ENCODE data around the gene BHMT. TPM values are rescaled to one million over a fixed set of nuclear protein-coding genes. Genes with fewer than 3 reads are reported as not detected.

The BHMT gene
- total RNA-seq, 2 experiments from 2014 or later, result not detected

DNA sequence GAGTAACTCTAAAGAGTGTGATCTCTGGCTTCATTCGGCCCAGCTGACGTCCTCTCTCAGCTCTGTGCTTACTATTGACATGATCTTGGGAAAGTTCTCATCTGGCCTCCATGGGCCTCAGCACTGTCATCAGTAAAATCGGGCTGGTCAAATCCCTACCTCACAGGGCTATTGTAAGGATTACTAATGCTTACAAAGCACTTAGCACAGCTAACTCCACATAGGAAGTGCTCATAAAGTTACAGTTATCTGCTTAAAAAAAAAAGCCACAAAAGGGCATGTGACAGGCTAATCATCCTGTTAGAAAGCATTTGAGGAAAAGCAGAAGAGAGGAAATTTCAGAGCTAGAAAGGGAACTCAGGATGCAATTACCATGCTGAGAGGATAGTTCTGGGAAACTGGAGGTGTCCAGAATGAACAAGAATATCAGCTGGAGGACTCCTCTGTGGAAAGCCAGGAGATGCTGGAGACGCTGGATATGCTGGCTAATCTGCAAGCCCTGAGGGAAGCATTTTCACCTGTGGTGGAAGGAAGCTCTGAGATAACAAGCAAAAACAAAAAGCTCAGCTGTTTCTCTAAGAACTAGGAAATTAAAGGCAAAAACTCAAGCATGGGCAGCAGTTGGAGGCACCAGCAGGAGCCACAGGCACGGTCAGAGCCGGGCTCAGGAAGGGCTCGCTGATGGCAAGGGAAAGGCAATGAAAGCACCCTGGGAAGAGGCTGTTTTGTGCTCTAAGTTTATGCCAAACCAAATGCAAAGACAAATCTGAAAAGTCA lies 4.4 kb upstream of the BHMT start:
- no peak overlapping the region for H3K4me3 Mint-ChIP-seq
- TF ChIP-seq, protein P1, sequence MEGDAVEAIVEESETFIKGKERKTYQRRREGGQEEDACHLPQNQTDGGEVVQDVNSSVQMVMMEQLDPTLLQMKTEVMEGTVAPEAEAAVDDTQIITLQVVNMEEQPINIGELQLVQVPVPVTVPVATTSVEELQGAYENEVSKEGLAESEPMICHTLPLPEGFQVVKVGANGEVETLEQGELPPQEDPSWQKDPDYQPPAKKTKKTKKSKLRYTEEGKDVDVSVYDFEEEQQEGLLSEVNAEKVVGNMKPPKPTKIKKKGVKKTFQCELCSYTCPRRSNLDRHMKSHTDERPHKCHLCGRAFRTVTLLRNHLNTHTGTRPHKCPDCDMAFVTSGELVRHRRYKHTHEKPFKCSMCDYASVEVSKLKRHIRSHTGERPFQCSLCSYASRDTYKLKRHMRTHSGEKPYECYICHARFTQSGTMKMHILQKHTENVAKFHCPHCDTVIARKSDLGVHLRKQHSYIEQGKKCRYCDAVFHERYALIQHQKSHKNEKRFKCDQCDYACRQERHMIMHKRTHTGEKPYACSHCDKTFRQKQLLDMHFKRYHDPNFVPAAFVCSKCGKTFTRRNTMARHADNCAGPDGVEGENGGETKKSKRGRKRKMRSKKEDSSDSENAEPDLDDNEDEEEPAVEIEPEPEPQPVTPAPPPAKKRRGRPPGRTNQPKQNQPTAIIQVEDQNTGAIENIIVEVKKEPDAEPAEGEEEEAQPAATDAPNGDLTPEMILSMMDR (IDR thresholded peaks at IDR 0.05), result no peak
- H3K36me3 Mint-ChIP-seq (ENCODE audit: low read depth), result no peaks in the 10 kb centered on the region
- Histone ChIP-seq H3K4me1 (ENCODE audit: insufficient read depth, low read length) (no peaks in the 10 kb centered on the region), H3K9me3 (ENCODE audit: control insufficient read depth in 1 of 2, insufficient read depth in 1 of 2, low read length in 2 of 2) (peaks cover 0 to 9% of the 10 kb centered on the region in 2 experiments), H3K27me3 (ENCODE audit: control insufficient read depth in 1 of 2, insufficient read depth in 2 of 2, low read length in 2 of 2) (peaks cover 24 to 50% of the 10 kb centered on the region in 2 experiments), H3K4me3 (ENCODE audit: low read length) (no peak overlapping the region), H3K36me3 (ENCODE audit: insufficient read depth, low read length) (no peaks in the 10 kb centered on the region), H3K27ac (ENCODE audit: low read depth in 1 of 2, low read length in 2 of 2) (no peak overlapping the region)
- CTCF ChIA-PET, result interaction anchor here (2.2 kb wide), 1 partner anchor 25 kb away, joined by 5 read pairs; no protein-coding TSS in a partner anchor
- DNase-seq (peak in 2 of 14 experiments; percentile 15 to 29), ATAC-seq (ENCODE audit: poor library complexity) (no peak)
- no peak overlapping the region for H3K27ac Mint-ChIP-seq
- H3K4me1 Mint-ChIP-seq (ENCODE audit: low read depth), result no peaks in the 10 kb centered on the region
- POLR2A ChIA-PET, result no interaction called here
- H3K9me3 Mint-ChIP-seq, result no peaks in the 10 kb centered on the region
- intact Hi-C loops (cut with DNase I, micrococcal nuclease), result loop anchor here in 1 of 2 experiments (5.0 kb wide), 1 partner anchor 130 kb away; no protein-coding TSS in a partner anchor
- peaks cover 79% of the 10 kb centered on the region for H3K27me3 Mint-ChIP-seq

- Mint-ChIP-seq H3K36me3 (ENCODE audit: low read depth) (no peaks in the 10 kb centered on the region), H3K4me1 (ENCODE audit: low read depth) (no peaks in the 10 kb centered on the region), H3K9me3 (no peaks in the 10 kb centered on the region), H3K27me3 (peaks cover 79% of the 10 kb centered on the region), H3K4me3 (no peak overlapping the region), H3K27ac (no peak overlapping the region)
- POLR2A ChIA-PET, result no interaction called here
- Histone ChIP-seq H3K27me3 (ENCODE audit: control insufficient read depth in 1 of 2, insufficient read depth in 2 of 2, low read length in 2 of 2) (peaks cover 32 to 58% of the 10 kb centered on the region in 2 experiments), H3K4me3 (ENCODE audit: low read length) (no peak overlapping the region), H3K27ac (ENCODE audit: low read depth in 1 of 2, low read length in 2 of 2) (no peak overlapping the region), H3K4me1 (ENCODE audit: insufficient read depth, low read length) (no peaks in the 10 kb centered on the region), H3K9me3 (ENCODE audit: control insufficient read depth in 1 of 2, insufficient read depth in 1 of 2, low read length in 2 of 2) (peaks cover 0 to 11% of the 10 kb centered on the region in 2 experiments), H3K36me3 (ENCODE audit: insufficient read depth, low read length) (no peaks in the 10 kb centered on the region)
- DNase-seq (no peak), ATAC-seq (ENCODE audit: poor library complexity) (no peak)
- CTCF ChIA-PET, result no interaction called here
- intact Hi-C loops (cut with DNase I, micrococcal nuclease), result loop anchor here in 1 of 2 experiments (5.0 kb wide), 1 partner anchor 131 kb away; no protein-coding TSS in a partner anchor
- TF ChIP-seq, protein P1 (IDR thresholded peaks at IDR 0.05), result no peak
Observed at GRCh38 chr5:79108086-79108485, 3.5 kb upstream of the BHMT start.

DNA sequence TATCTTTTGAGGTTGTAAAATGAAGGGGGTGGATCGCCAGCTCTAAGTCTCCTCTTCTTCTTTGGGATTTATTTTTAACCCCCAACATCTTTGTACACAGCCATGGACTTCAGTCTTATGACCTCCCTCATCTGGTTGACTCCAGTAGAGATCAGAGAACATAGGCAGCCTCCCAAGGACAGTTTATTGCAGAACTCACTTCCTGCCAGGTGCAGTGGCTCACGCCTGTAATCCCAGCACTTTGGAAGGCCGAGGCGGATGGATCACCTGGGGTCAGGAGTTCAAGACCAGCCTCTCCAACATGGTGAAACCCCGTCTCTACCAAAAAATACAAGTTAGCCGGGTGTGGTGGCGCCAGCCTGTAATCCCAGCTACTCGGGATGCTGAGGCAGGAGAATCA lies 2.8 kb upstream of the BHMT start:
- Histone ChIP-seq H3K9me3 (ENCODE audit: control insufficient read depth in 1 of 2, insufficient read depth in 1 of 2, low read length in 2 of 2) (peaks cover 0 to 11% of the 10 kb centered on the region in 2 experiments), H3K27ac (ENCODE audit: low read depth in 1 of 2, low read length in 2 of 2) (no peak overlapping the region), H3K27me3 (ENCODE audit: control insufficient read depth in 1 of 2, insufficient read depth in 2 of 2, low read length in 2 of 2) (peaks cover 32 to 58% of the 10 kb centered on the region in 2 experiments), H3K4me1 (ENCODE audit: insufficient read depth, low read length) (no peaks in the 10 kb centered on the region), H3K36me3 (ENCODE audit: insufficient read depth, low read length) (no peaks in the 10 kb centered on the region), H3K4me3 (ENCODE audit: low read length) (no peak overlapping the region)
- no peaks in the 10 kb centered on the region for H3K4me1 Mint-ChIP-seq (ENCODE audit: low read depth)
- no peaks in the 10 kb centered on the region for H3K36me3 Mint-ChIP-seq (ENCODE audit: low read depth)
- no peak overlapping the region for H3K4me3 Mint-ChIP-seq
- ChIA-PET CTCF (no interaction called here), POLR2A (no interaction called here)
- intact Hi-C loops (cut with DNase I, micrococcal nuclease), result loop anchor here in 1 of 2 experiments (5.0 kb wide), 1 partner anchor 131 kb away; no protein-coding TSS in a partner anchor
- DNase-seq, result no peak
- H3K9me3 Mint-ChIP-seq, result no peaks in the 10 kb centered on the region
- ATAC-seq (ENCODE audit: poor library complexity), result no peak
- TF ChIP-seq, protein P1 (IDR thresholded peaks at IDR 0.05), result no peak
- peaks cover 82% of the 10 kb centered on the region for H3K27me3 Mint-ChIP-seq
- H3K27ac Mint-ChIP-seq, result no peak overlapping the region
